GM23248 (cell line): ENCODE results near the gene KAZN.

Source experiments
- EZH2 ChIP-seq: fragments of 200-600 bp; sonication (generic); IDR thresholded peaks from 2 replicates; pipeline ENCODE4 v1.6.1; 2018; ENCODE audit warnings: antibody characterized with exemption, mild to moderate bottlenecking; ENCODE audit not compliant: insufficient read depth, poor library complexity, severe bottlenecking
- EZH2phosphoT487 ChIP-seq: fragments of 200-600 bp; sonication (generic); IDR thresholded peaks from 2 replicates; pipeline ENCODE4 v1.6.1; 2018; ENCODE audit warnings: antibody characterized with exemption, moderate library complexity, mild to moderate bottlenecking, low read depth; ENCODE audit not compliant: insufficient read depth

- no peak for TF ChIP-seq EZH2
- TF ChIP-seq EZH2phosphoT487, result no peak
Observed at GRCh38 chr1:14865106-14865505, 266.6 kb downstream of the KAZN start.
